Middle frontal gyrus (tissue), 1 donor: ENCODE data around the gene CCDC88B.

Experiments
- DNase-seq: peaks from one replicate; pipeline ENCODE4 v3.0.0-alpha.2; 2015; ENCODE audit warnings: low spot score; ENCODE audit errors: extremely low spot score

Gene CCDC88B

DNA sequence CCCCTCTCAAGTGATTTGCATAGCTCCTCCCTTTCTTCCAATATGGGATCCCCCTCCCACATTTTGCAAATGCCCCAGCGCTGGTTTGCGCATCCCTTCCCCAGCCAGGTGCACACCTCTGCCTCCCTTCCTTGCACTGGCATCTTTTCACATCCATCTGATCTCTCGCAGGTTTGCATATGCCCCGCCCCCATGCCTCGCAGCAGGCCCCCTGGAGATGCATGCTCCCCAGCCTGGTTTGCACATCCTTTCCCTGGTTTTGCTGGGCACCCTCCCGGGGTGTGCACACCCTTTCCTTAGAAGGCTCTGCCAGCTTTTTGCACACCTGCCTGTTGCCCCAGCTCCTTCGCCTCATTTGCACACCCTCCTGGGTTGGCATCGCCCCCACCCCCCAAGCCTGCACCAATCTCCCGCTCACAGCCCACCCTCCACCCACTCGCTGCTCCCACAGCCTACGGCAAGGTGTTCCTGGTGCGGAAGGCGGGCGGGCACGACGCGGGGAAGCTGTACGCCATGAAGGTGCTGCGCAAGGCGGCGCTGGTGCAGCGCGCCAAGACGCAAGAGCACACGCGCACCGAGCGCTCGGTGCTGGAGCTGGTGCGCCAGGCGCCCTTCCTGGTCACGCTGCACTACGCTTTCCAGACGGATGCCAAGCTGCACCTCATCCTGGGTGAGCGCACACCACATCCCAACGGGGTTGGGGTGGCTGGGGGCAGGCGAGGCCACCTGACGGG lies 19.9 kb downstream of the CCDC88B start:
- DNase-seq, result peak; percentile 22

DNA sequence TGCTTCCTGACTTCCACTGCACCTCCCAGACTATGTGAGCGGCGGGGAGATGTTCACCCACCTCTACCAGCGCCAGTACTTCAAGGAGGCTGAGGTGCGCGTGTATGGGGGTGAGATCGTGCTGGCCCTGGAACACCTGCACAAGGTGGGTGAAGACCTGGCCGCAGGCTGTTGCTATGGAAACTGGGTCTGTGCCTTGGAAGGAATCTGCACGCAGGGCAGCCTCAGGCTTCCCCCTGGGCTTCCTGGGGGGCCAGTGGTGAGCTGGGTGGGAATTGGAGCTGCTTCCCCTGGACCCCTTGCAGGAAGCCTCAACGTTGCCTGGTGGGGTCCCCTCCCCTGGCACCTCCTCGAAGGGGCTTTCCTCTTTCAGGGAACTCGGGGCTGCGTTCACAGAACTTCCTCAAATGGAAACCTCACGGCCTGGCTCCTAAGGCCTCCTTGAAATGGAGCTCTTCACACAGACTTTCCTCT lies 20.5 kb downstream of the CCDC88B start:
- DNase-seq, result no peak

DNA sequence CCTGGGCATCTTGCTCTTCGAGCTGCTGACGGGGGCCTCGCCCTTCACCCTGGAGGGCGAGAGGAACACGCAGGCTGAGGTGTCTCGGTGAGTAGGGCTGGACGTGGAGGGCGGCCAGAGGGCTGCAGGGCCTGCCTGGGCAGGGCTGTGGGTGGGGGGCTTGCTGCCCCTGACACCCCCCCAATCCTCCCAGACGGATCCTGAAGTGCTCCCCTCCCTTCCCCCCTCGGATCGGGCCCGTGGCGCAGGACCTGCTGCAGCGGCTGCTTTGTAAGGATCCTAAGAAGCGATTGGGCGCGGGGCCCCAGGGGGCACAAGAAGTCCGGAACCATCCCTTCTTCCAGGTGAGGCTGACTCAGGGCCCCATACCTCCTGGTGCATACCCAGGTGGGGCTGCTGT lies 21.7 kb downstream of the CCDC88B start:
- no peak for DNase-seq

DNA sequence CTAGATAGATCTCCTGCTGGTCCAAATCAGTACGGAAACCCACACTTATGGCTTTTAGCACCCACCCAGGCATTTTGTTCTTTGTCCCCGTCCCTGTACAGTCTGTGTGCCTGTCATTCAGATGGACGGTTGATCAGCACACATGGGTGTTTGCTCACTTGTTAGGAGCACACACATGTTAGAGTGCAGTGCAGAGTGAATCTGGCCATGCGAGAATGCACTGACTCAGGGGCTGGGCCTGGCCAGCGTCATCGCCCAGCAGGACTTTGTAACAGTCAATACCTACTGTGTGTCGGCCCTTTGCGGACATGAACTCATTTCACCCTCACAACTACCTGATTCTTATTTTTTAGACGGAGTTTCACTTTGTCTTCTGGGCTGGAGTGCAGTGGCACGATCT lies 22.3 kb downstream of the CCDC88B start:
- no peak for DNase-seq

- DNase-seq, result no peak
These were observed 24.4 kb downstream of the CCDC88B start for GRCh38 chr11:64364435-64364834.

GRCh38 chr11:64364911-64365310 lies 24.9 kb downstream of the CCDC88B start:
- no peak for DNase-seq

- no peak for DNase-seq
These were observed 26.7 kb downstream of the CCDC88B start for GRCh38 chr11:64366751-64367150.

- no peak for DNase-seq
These were observed 28.1 kb downstream of the CCDC88B start for GRCh38 chr11:64367931-64368672.

GRCh38 chr11:64368673-64369074 lies 28.7 kb downstream of the CCDC88B start:
- no peak for DNase-seq

- no peak for DNase-seq
These were observed 29.7 kb downstream of the CCDC88B start for GRCh38 chr11:64369440-64370421.

DNA sequence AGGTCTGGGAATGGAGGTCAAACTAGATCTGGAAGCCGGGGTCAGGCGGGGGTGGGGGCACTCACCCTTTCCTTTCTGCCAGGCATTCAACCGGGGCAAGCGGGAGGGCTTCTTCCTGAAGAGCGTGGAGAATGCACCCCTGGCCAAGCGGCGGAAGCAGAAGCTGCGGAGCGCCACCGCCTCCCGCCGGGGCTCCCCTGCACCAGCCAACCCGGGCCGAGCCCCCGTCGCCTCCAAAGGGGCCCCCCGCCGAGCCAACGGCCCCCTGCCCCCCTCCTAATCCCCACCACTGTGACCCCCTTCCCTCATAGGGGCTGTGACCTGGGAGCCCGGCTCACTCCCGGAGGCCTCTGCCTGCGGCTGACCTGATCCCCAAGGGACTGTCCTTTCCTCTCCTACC lies 31.2 kb downstream of the CCDC88B start:
- no peak for DNase-seq

GRCh38 chr11:64372021-64372420 lies 32.0 kb downstream of the CCDC88B start:
- no peak for DNase-seq

DNA sequence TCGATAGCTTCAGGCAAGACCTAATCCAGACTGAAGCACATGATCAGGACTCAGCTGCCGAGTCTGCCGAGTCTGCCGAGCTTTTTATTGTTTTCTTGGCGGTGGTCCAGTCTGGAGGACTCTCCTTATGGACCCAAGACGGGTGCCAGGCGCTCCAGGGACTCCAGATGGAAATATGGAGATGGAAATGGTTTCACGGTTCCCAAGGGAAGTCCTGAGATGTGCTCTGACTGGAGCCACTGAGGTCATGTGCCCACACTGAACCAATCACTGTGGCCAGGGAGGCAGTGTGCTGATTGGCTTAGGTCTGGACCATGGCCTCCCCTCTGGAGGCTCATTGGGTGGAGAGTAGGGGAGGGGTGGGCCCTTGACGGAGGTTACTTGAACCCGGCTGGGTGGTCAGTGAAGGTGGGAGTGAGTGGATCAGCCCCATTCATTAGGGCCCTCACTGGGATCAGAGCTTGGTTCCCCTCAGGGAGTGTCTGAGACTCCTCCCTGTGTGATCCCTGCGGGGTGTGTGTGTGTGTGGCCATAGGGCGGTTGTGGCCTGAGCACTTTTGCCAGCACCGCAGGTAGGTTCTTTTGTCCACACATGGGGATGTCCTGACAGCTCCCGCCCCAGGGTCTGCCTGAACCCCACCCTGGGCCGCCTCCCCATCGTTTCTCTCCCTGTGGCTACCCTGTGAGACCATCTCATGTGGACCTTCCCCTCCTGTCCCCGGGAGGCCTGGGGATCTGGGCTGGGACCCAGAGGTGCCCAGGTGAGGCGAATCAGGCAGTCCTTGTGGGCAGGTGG lies 33.0 kb downstream of the CCDC88B start:
- peak; percentile 83 for DNase-seq

DNA sequence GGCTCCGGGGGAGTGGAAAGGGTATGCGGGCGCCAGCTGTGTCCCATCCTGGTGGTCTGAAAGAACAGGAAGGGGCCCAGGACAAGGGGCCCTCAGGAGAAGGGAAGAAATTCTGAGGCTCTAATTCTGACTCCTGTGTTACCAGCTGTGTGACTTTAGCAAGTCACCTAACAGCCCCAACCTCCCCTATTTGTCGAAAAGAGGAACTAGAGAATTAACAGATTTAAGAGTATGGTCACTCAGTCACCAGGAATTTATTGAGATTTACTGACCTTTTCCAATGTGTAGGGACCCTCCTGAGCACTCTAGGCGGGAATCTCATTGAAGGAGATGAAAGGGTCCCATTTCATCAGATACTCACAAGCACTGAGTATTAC lies 33.6 kb downstream of the CCDC88B start:
- DNase-seq, result no peak

GRCh38 chr11:64376071-64376470 lies 36.1 kb downstream of the CCDC88B start:
- no peak for DNase-seq

DNA sequence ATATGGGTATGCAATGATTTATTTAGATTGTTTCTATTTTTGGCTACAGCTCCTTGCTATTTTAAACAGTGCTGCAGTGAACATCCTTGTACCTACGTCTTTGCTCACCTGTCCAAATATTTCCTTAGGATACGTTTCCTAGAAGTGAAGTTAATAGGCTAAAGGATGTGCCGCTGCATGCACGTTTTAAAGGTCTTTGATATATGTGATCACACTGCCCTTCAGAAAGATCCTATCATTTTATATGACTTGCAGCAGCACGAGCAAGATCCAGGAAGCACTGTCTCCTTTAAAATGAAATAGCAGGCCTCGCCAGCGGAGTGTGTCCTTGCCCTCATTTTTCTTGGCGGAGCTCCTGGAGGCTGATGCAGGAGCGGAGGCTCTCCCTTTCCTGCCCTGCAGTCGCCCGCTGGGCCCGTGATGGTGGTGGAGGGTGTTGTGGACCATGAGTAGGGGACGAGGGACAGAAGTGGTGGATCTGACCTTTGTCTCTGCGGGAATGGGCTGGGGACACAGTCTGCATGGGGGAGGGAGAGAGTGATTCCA lies 38.4 kb downstream of the CCDC88B start:
- no peak for DNase-seq

- DNase-seq, result no peak
These were observed 39.2 kb downstream of the CCDC88B start for GRCh38 chr11:64379160-64379559.

DNA sequence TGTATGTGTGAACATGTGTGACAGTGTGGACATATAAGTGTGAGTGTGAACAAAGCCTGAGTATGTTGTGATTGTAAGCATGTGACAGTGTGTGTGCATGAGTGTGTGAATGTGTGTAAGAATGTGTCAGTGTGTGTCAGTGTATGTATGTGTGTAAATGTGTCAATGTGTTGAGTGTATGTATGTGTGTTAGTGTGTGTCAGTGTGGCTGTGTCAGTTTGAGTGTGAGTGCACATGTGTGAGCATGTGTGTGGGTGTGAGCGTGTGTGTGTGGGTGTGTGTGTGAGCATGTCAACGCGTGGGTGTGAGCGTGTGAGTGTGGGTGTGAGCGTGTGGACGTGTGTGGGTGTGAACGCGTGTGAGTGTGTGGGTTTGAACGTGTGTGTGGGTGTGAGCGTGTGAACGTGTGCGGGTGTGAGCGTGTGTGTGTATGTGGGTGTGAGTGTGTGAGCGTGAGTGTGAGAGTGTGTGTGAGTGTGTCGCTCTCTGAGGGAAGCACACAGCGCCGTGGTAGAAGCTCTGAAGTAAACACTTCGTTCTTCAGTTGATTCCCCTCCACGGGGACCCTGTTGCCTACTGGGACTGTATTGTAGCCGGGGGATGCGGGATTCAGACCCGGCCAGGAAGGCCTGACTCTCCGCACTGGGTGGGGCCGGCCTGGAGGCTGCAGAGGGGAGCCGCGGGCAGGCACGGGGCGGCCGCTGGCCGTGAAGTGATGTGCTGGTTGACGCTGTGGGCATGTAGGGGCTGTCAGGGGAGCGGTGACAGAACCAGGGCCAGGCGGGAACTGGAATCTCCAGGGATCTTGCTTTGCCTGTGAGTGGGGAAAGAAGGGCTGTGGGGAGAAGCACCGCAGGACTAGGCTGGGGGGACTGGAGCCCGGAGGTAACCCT lies 40.1 kb downstream of the CCDC88B start:
- no peak for DNase-seq

- DNase-seq, result no peak
These were observed 41.3 kb downstream of the CCDC88B start for GRCh38 chr11:64381350-64381749.

GRCh38 chr11:64382047-64382446 lies 42.0 kb downstream of the CCDC88B start:
- DNase-seq, result no peak
